Measurements from ENCODE around the gene GLT8D1. TPM values are rescaled to one million over a fixed set of nuclear protein-coding genes. Genes with fewer than 3 reads are reported as not detected.

The GLT8D1 gene
- total RNA-seq, 2 experiments from 2014 or later: 8.4 to 10.8 TPM

- no peak for ATAC-seq (ENCODE audit: poor library complexity)
- H3K4me1 ChIP-seq (ENCODE audit: insufficient read depth, low read length): peaks cover 14% of the 10 kb centered on the region
- H3K9me3 Mint-ChIP-seq: no peaks in the 10 kb centered on the region
- TF ChIP-seq, protein P1, sequence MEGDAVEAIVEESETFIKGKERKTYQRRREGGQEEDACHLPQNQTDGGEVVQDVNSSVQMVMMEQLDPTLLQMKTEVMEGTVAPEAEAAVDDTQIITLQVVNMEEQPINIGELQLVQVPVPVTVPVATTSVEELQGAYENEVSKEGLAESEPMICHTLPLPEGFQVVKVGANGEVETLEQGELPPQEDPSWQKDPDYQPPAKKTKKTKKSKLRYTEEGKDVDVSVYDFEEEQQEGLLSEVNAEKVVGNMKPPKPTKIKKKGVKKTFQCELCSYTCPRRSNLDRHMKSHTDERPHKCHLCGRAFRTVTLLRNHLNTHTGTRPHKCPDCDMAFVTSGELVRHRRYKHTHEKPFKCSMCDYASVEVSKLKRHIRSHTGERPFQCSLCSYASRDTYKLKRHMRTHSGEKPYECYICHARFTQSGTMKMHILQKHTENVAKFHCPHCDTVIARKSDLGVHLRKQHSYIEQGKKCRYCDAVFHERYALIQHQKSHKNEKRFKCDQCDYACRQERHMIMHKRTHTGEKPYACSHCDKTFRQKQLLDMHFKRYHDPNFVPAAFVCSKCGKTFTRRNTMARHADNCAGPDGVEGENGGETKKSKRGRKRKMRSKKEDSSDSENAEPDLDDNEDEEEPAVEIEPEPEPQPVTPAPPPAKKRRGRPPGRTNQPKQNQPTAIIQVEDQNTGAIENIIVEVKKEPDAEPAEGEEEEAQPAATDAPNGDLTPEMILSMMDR (IDR thresholded peaks at IDR 0.05): no peak
- no peaks in the 10 kb centered on the region for H3K9me3 ChIP-seq (ENCODE audit: control insufficient read depth in 1 of 2, insufficient read depth in 1 of 2, low read length in 2 of 2)
- intact Hi-C loops (cut with DNase I, micrococcal nuclease): loop anchor here in 1 of 2 experiments (5.0 to 10.0 kb wide), 3 partner anchors 358 to 1192 kb away; partner anchors contain the start of genes GLYCTK and SFMBT1
- H3K27ac ChIP-seq (ENCODE audit: low read depth in 1 of 2, low read length in 2 of 2): no peak overlapping the region
- peaks cover 98% of the 10 kb centered on the region for H3K36me3 Mint-ChIP-seq (ENCODE audit: low read depth)
- H3K27ac Mint-ChIP-seq: peak overlapping the region; percentile 97
- no peak overlapping the region for H3K4me3 ChIP-seq (ENCODE audit: low read length)
- ChIA-PET CTCF (interaction anchor here (0.8 to 1.0 kb wide), 2 partner anchors 8 to 10 kb away, joined by 3 to 4 read pairs; no protein-coding TSS in a partner anchor), POLR2A (no interaction called here)
- no peaks in the 10 kb centered on the region for H3K27me3 ChIP-seq (ENCODE audit: control insufficient read depth in 1 of 2, insufficient read depth in 2 of 2, low read length in 2 of 2)
- H3K27me3 Mint-ChIP-seq: no peaks in the 10 kb centered on the region
- peaks cover 35% of the 10 kb centered on the region for H3K4me1 Mint-ChIP-seq (ENCODE audit: low read depth)
- no peak overlapping the region for H3K4me3 Mint-ChIP-seq
- H3K36me3 ChIP-seq (ENCODE audit: insufficient read depth, low read length): peaks cover 70% of the 10 kb centered on the region
- no peak for DNase-seq
Observed at GRCh38 chr3:52689151-52689550, 16.4 kb downstream of the GLT8D1 start.

DNA sequence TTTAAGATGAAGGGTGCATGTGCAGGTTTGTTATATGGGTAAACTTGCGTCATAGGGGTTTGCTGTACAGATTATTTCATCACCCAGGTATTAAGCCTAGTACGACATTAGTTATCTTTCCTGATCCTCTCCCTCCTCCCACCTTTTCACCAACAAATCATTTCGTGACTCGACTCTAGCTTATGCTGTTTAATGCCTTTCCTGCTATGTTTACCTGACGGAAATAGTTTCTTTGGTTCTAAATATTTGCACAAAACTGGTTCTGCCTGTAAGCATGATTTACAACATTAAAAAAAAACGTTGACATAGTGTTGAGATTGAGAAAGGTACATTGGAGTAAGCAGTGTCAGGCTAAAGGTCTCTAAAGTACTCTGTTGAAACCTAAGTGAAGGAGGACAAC is 17.3 kb downstream of the GLT8D1 start:
- TF ChIP-seq, protein P1 (IDR thresholded peaks at IDR 0.05): no peak
- H3K4me3 Mint-ChIP-seq: peak overlapping the region; percentile 52
- peak overlapping the region in 1 of 2 donors; percentile 23 for H3K27ac ChIP-seq (ENCODE audit: low read depth in 1 of 2, low read length in 2 of 2)

GRCh38 chr3:52685709-52686691 is 19.6 kb downstream of the GLT8D1 start, which contains the start of the genes GNL3 and PBRM1:
TSS of gene GNL3 (plus strand) at chr3:52686032. CDS start at chr3:52686093, 61 bp downstream.
TSS of gene PBRM1 (minus strand) at chr3:52685913.
- Mint-ChIP-seq H3K27ac (peak within 1 kb of the TSS; percentile 97), H3K9me3 (no peaks in the 10 kb centered on the region), H3K27me3 (no peaks in the 10 kb centered on the region), H3K36me3 (ENCODE audit: low read depth) (peaks cover 78% of the 10 kb centered on the region), H3K4me3 (peak within 1 kb of the TSS; percentile 100), H3K4me1 (ENCODE audit: low read depth) (peaks cover 57% of the 10 kb centered on the region)
- intact Hi-C loops (cut with DNase I, micrococcal nuclease): loop anchor here (2.0 to 10.0 kb wide), 6 partner anchors 19 to 1189 kb away; partner anchors contain the start of genes GLT8D1 (in 1 of the 2), GLYCTK (in 1 of the 2), SFMBT1 (in 1 of the 2) and UQCC5 (in 1 of the 2)
- ChIA-PET CTCF (interaction anchor here (0.5 kb wide), 1 partner anchor 207 kb away, joined by 3 read pairs; no protein-coding TSS in a partner anchor), POLR2A (interaction anchor here (0.6 to 2.2 kb wide), 6 partner anchors 20 to 150 kb away, joined by 3 to 13 read pairs (median 5); partner anchors contain the start of genes GLT8D1, NEK4, SPCS1 and UQCC5)
- ATAC-seq (ENCODE audit: poor library complexity) (peak; percentile 85), DNase-seq (peak; percentile 84 to 98 (median 89))
- H3K27ac ChIP-seq (ENCODE audit: low read depth in 1 of 2, low read length in 2 of 2): peak within 1 kb of the TSS; percentile 85 to 93
- H3K27me3 ChIP-seq (ENCODE audit: control insufficient read depth in 1 of 2, insufficient read depth in 2 of 2, low read length in 2 of 2): no peaks in the 10 kb centered on the region
- H3K9me3 ChIP-seq (ENCODE audit: control insufficient read depth in 1 of 2, insufficient read depth in 1 of 2, low read length in 2 of 2): no peaks in the 10 kb centered on the region
- H3K4me3 ChIP-seq (ENCODE audit: low read length): peak within 1 kb of the TSS; percentile 81
- H3K36me3 ChIP-seq (ENCODE audit: insufficient read depth, low read length): peaks cover 46% of the 10 kb centered on the region
- TF ChIP-seq, protein P1 (IDR thresholded peaks at IDR 0.05): no peak
- peaks cover 21% of the 10 kb centered on the region for H3K4me1 ChIP-seq (ENCODE audit: insufficient read depth, low read length)

More for the DNA sequence above, 17.3 kb downstream of the GLT8D1 start:
- ChIA-PET POLR2A (interaction anchor here (2.2 kb wide), 1 partner anchor 17 kb away, joined by 13 read pairs; the partner anchor contains the start of genes GLT8D1 and SPCS1), CTCF (interaction anchor here (0.8 to 1.0 kb wide), 2 partner anchors 8 to 11 kb away, joined by 3 to 4 read pairs; no protein-coding TSS in a partner anchor)
- peaks cover 21% of the 10 kb centered on the region for H3K4me1 ChIP-seq (ENCODE audit: insufficient read depth, low read length)
- peaks cover 40% of the 10 kb centered on the region for H3K4me1 Mint-ChIP-seq (ENCODE audit: low read depth)
- no peak overlapping the region for H3K4me3 ChIP-seq (ENCODE audit: low read length)
- peak overlapping the region; percentile 97 for H3K27ac Mint-ChIP-seq
- ATAC-seq (ENCODE audit: poor library complexity) (no peak), DNase-seq (no peak)
- H3K36me3 Mint-ChIP-seq (ENCODE audit: low read depth): peaks cover 89% of the 10 kb centered on the region
- H3K27me3 Mint-ChIP-seq: no peaks in the 10 kb centered on the region
- H3K9me3 Mint-ChIP-seq: no peaks in the 10 kb centered on the region
- intact Hi-C loops (cut with DNase I, micrococcal nuclease): loop anchor here in 1 of 2 experiments (5.0 to 10.0 kb wide), 3 partner anchors 359 to 1191 kb away; partner anchors contain the start of genes GLYCTK and SFMBT1
- H3K9me3 ChIP-seq (ENCODE audit: control insufficient read depth in 1 of 2, insufficient read depth in 1 of 2, low read length in 2 of 2): no peaks in the 10 kb centered on the region
- H3K27me3 ChIP-seq (ENCODE audit: control insufficient read depth in 1 of 2, insufficient read depth in 2 of 2, low read length in 2 of 2): no peaks in the 10 kb centered on the region
- H3K36me3 ChIP-seq (ENCODE audit: insufficient read depth, low read length): peaks cover 62% of the 10 kb centered on the region

All from CD4-positive, alpha-beta T cell (primary cell).